Keratinocyte (primary cell): ENCODE measurements around the gene OSGEPL1. TPM values are rescaled to one million over a fixed set of nuclear protein-coding genes. Genes with fewer than 3 reads are reported as not detected.
A peak's percentile ranks its signal among the peaks of the same experiment; 100 is the strongest.

Source experiments
- DNase-seq: peaks from one replicate; pipeline ENCODE4 v3.0.0-alpha.2; 2011; ENCODE audit warnings: low read depth, missing footprints, low spot score
- FAIRE-seq: peaks from 2 replicates; lab custom pipeline; 2011; peaks lifted over from hg19 to GRCh38; lab: Jason Lieb, UNC
- H2AFZ ChIP-seq: 2 replicates; pipeline ENCODE4 v1.6.0; 2012; ENCODE audit warnings: low read length, control low read depth, inconsistent platforms; ENCODE audit not compliant: control insufficient read depth
- H3K27ac ChIP-seq: 2 replicates; pipeline ENCODE4 v1.5.1; 2011; ENCODE audit warnings: low read length; ENCODE audit not compliant: control insufficient read depth, insufficient read depth
- H3K27me3 ChIP-seq: 3 replicates; pipeline ENCODE4 v1.6.0; 2011; ENCODE audit warnings: low read length; ENCODE audit not compliant: control insufficient read depth, insufficient read depth; ENCODE audit errors: extremely low read depth
- H3K36me3 ChIP-seq, 2 experiments: 2 replicates in 1 of 2; 3 replicates in 1 of 2; pipeline ENCODE4 v1.5.1; 2011; ENCODE audit warnings: low read length in 2 of 2, mild to moderate bottlenecking in 1 of 2; ENCODE audit not compliant: control insufficient read depth in 2 of 2, insufficient read depth in 2 of 2; ENCODE audit errors: extremely low read depth in 1 of 2
- H3K4me1 ChIP-seq: 3 replicates; pipeline ENCODE4 v1.5.1; 2011; ENCODE audit warnings: low read length; ENCODE audit not compliant: control insufficient read depth, insufficient read depth; ENCODE audit errors: extremely low read depth
- H3K4me2 ChIP-seq: 3 replicates; pipeline ENCODE4 v1.6.0; 2011; ENCODE audit warnings: low read depth, low read length; ENCODE audit not compliant: control insufficient read depth, insufficient read depth; ENCODE audit errors: extremely low read depth
- H3K4me3 ChIP-seq, 3 experiments: fragments of 200-600 bp in 1 of 3; sonication (generic) in 1 of 3; 2 replicates in 2 of 3; 3 replicates in 1 of 3; pipeline ENCODE4 v1.5.1; 2011 to 2016; ENCODE audit warnings: low read length in 3 of 3, mild to moderate bottlenecking in 3 of 3, control low read depth in 2 of 3, inconsistent platforms in 1 of 3, low read depth in 1 of 3, mixed read lengths in 1 of 3, mixed run types in 1 of 3, moderate library complexity in 1 of 3; ENCODE audit not compliant: control insufficient read depth in 2 of 3, insufficient read depth in 2 of 3; ENCODE audit errors: extremely low read depth in 1 of 3
- H3K79me2 ChIP-seq: 2 replicates; pipeline ENCODE4 v1.6.0; 2012; ENCODE audit warnings: low read length; ENCODE audit not compliant: control insufficient read depth, insufficient read depth
- H3K9ac ChIP-seq: 3 replicates; pipeline ENCODE4 v1.6.0; 2011; ENCODE audit warnings: low read length; ENCODE audit not compliant: control insufficient read depth, insufficient read depth; ENCODE audit errors: extremely low read depth
- H3K9me1 ChIP-seq: 3 replicates; pipeline ENCODE4 v1.6.0; 2011; ENCODE audit warnings: low read length; ENCODE audit not compliant: control insufficient read depth, insufficient read depth; ENCODE audit errors: extremely low read depth
- H3K9me3 ChIP-seq: 2 replicates; pipeline ENCODE4 v1.5.1; 2012; ENCODE audit warnings: low read depth, low read length; ENCODE audit not compliant: control insufficient read depth
- H4K20me1 ChIP-seq: 3 replicates; pipeline ENCODE4 v1.6.0; 2011; ENCODE audit warnings: low read length; ENCODE audit not compliant: control insufficient read depth, insufficient read depth; ENCODE audit errors: extremely low read depth
- EZH2 ChIP-seq: IDR thresholded peaks from one replicate; pipeline ENCODE4 v1.6.1; 2012; ENCODE audit warnings: inconsistent platforms, mild to moderate bottlenecking, low read length, moderate library complexity
- dilution Hi-C: fragments of 300-500 bp; cut with MboI; formaldehyde crosslinking; loops from one replicate; pipeline ENCODE4 v1.7.0; 2020; ENCODE audit warnings: low sequenced_read_pairs; ENCODE audit not compliant: extremely low pct_ligation_motif_present
- polyA plus RNA-seq, 5 experiments: library from polyadenylated mRNA; depleted of rRNA in 3 of 5; stranded (reverse) in 3 of 5; stranded (forward) in 1 of 5; unstranded in 1 of 5; fragments of >200 nt; gene quantifications; 1 replicate in 1 of 5; 2 replicates in 3 of 5; 3 replicates in 1 of 5; pipeline versions ENCODE4 v1.2.1 to v1.2.3, GENCODE V29; 2011 to 2012; ENCODE audit warnings: missing spikeins in 2 of 5, low read depth in 1 of 5, low replicate concordance in 1 of 5
- TF ChIP-seq, protein P1 (sequence below), 3 experiments: IDR thresholded peaks in 1 of 3; conservative IDR thresholded peaks in 1 of 3; optimal IDR thresholded peaks in 1 of 3; 2 replicates in 2 of 3; 3 replicates in 1 of 3; pipeline versions ENCODE3 to v1.5.1; 2011; ENCODE audit warnings: low read length in 3 of 3, mild to moderate bottlenecking in 3 of 3, moderate library complexity in 2 of 3, control low read depth in 1 of 3, inconsistent platforms in 1 of 3; ENCODE audit not compliant: insufficient read depth in 2 of 3; ENCODE audit errors: extremely low read depth in 1 of 3

OSGEPL1 gene
- polyA plus RNA-seq, 1 donor (not counting 4 experiments of a cell fraction or from before 2014, with no cell fraction given), result 12.0 TPM

DNA sequence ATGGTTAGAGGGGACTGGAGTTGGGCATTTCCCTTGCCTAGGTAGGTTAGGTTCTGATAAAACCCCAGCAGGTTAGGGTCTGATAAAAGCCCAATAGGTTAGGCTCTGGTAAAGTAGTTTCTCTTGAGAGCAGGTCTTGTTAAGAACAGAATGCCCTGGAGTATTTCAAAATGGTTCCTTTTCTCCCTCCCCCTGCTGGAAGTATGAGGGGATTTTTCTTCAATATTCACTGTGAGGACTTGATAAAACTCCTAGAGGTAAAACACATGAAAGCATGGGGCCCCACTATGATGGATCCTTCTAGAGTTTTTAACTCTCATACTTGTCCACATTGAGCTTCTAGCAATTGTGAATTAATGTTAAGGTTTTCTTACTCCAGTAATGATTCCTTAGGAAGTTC, 60.5 kb downstream of the OSGEPL1 start:
- no peaks in the 10 kb centered on the region for H4K20me1 ChIP-seq
- no peaks in the 10 kb centered on the region for H3K4me1 ChIP-seq
- no peak overlapping the region for H3K9ac ChIP-seq
- TF ChIP-seq, protein P1, sequence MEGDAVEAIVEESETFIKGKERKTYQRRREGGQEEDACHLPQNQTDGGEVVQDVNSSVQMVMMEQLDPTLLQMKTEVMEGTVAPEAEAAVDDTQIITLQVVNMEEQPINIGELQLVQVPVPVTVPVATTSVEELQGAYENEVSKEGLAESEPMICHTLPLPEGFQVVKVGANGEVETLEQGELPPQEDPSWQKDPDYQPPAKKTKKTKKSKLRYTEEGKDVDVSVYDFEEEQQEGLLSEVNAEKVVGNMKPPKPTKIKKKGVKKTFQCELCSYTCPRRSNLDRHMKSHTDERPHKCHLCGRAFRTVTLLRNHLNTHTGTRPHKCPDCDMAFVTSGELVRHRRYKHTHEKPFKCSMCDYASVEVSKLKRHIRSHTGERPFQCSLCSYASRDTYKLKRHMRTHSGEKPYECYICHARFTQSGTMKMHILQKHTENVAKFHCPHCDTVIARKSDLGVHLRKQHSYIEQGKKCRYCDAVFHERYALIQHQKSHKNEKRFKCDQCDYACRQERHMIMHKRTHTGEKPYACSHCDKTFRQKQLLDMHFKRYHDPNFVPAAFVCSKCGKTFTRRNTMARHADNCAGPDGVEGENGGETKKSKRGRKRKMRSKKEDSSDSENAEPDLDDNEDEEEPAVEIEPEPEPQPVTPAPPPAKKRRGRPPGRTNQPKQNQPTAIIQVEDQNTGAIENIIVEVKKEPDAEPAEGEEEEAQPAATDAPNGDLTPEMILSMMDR (optimal IDR thresholded peaks at IDR 0.05 in 1 of 3, IDR thresholded peaks at IDR 0.05 in 1 of 3, conservative IDR thresholded peaks at IDR 0.05 in 1 of 3; ENCODE audit: extremely low read depth in 1 of 3, insufficient read depth in 2 of 3, low read length in 3 of 3), result peak in 1 of 3 experiments; percentile 9
- no peak for TF ChIP-seq EZH2
- H3K27me3 ChIP-seq, result no peaks in the 10 kb centered on the region
- no peaks in the 10 kb centered on the region for H3K9me3 ChIP-seq
- DNase-seq, result no peak
- H3K79me2 ChIP-seq, result no peaks in the 10 kb centered on the region
- FAIRE-seq, result no peak
- H2AFZ ChIP-seq, result no peak overlapping the region
- no peak overlapping the region for H3K4me2 ChIP-seq
- dilution Hi-C loops, result no loop called here
- H3K27ac ChIP-seq, result no peak overlapping the region
- no peak overlapping the region for H3K4me3 ChIP-seq
- no peaks in the 10 kb centered on the region for H3K9me1 ChIP-seq
- no peaks in the 10 kb centered on the region for H3K36me3 ChIP-seq

DNA sequence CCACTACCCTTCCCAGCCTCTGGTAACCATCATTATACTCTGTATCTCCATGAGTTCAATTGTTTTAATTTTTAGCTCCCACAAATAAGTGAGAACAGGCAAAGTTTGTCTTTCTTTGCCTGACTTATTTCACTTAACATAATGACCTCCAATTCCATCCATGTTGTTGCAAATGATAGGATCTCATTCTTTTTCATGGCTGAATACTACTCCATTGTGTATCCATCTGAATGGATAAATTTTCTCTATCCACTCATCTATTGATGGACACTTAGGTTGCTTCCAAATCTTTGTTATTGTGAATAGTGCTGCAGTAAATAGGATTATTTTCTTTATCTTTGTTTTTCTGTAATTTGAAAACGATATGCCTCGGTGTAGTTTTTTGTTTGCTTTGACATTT, 61.9 kb downstream of the OSGEPL1 start:
- TF ChIP-seq, protein P1 (optimal IDR thresholded peaks at IDR 0.05 in 1 of 3, IDR thresholded peaks at IDR 0.05 in 1 of 3, conservative IDR thresholded peaks at IDR 0.05 in 1 of 3; ENCODE audit: extremely low read depth in 1 of 3, insufficient read depth in 2 of 3, low read length in 3 of 3), result no peak
- no peak for TF ChIP-seq EZH2
- no peak for FAIRE-seq
- H3K9me3 ChIP-seq, result no peaks in the 10 kb centered on the region

More for the DNA sequence above, 61.9 kb downstream of the OSGEPL1 start:
- dilution Hi-C loops, result no loop called here
- Histone ChIP-seq H3K4me2 (no peak overlapping the region), H3K9ac (no peak overlapping the region), H2AFZ (no peak overlapping the region), H3K4me3 (no peak overlapping the region), H4K20me1 (no peaks in the 10 kb centered on the region), H3K79me2 (no peaks in the 10 kb centered on the region), H3K9me1 (no peaks in the 10 kb centered on the region), H3K36me3 (no peaks in the 10 kb centered on the region), H3K27ac (no peak overlapping the region), H3K4me1 (no peaks in the 10 kb centered on the region), H3K27me3 (no peaks in the 10 kb centered on the region)
- DNase-seq, result no peak
